ENCODE data around the gene FBXO31. TPM values are rescaled to one million over a fixed set of nuclear protein-coding genes. Genes with fewer than 3 reads are reported as not detected.

Gene FBXO31
- total and polyA plus RNA-seq, 2 of the 13 experiments (the other 11 are each of a cell fraction or from before 2014, with no cell fraction given), result 92.4 to 101 TPM

- TF ChIP-seq, protein P1, sequence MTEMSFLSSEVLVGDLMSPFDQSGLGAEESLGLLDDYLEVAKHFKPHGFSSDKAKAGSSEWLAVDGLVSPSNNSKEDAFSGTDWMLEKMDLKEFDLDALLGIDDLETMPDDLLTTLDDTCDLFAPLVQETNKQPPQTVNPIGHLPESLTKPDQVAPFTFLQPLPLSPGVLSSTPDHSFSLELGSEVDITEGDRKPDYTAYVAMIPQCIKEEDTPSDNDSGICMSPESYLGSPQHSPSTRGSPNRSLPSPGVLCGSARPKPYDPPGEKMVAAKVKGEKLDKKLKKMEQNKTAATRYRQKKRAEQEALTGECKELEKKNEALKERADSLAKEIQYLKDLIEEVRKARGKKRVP (CRISPR knock-in tag; IDR thresholded peaks at IDR 0.05), result peak; percentile 79 to 100
- no peak for TF ChIP-seq ZNF10 (CRISPR knock-in tag; IDR thresholded peaks at IDR 0.05; ENCODE audit: borderline replicate concordance, low read depth)
- TF ChIP-seq, protein P2, sequence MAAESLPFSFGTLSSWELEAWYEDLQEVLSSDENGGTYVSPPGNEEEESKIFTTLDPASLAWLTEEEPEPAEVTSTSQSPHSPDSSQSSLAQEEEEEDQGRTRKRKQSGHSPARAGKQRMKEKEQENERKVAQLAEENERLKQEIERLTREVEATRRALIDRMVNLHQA (CRISPR knock-in tag; IDR thresholded peaks at IDR 0.05), result no peak; the same call in 1 of the 2 replicates
- TF ChIP-seq MTA1 (CRISPR knock-in tag; IDR thresholded peaks at IDR 0.05; ENCODE audit: borderline replicate concordance), result no peak
- 0 out of 2 replicates have a peak, but pooled peaks have one; percentile 14 for TF ChIP-seq JUND (CRISPR knock-in tag; IDR thresholded peaks at IDR 0.05)
- no peak; the same call in 1 of the 2 replicates for TF ChIP-seq XBP1 (CRISPR knock-in tag; IDR thresholded peaks at IDR 0.05)
- TF ChIP-seq, protein P3, sequence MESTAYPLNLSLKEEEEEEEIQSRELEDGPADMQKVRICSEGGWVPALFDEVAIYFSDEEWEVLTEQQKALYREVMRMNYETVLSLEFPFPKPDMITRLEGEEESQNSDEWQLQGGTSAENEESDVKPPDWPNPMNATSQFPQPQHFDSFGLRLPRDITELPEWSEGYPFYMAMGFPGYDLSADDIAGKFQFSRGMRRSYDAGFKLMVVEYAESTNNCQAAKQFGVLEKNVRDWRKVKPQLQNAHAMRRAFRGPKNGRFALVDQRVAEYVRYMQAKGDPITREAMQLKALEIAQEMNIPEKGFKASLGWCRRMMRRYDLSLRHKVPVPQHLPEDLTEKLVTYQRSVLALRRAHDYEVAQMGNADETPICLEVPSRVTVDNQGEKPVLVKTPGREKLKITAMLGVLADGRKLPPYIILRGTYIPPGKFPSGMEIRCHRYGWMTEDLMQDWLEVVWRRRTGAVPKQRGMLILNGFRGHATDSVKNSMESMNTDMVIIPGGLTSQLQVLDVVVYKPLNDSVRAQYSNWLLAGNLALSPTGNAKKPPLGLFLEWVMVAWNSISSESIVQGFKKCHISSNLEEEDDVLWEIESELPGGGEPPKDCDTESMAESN (CRISPR knock-in tag; conservative IDR thresholded peaks at IDR 0.05), result peak; percentile 80
- TF ChIP-seq HOXA5 (CRISPR knock-in tag; IDR thresholded peaks at IDR 0.05), result peak; percentile 100
- peak; percentile 68 for TF ChIP-seq XRCC5 (optimal IDR thresholded peaks at IDR 0.05; ENCODE audit: low read length)
- TF ChIP-seq, protein P4, sequence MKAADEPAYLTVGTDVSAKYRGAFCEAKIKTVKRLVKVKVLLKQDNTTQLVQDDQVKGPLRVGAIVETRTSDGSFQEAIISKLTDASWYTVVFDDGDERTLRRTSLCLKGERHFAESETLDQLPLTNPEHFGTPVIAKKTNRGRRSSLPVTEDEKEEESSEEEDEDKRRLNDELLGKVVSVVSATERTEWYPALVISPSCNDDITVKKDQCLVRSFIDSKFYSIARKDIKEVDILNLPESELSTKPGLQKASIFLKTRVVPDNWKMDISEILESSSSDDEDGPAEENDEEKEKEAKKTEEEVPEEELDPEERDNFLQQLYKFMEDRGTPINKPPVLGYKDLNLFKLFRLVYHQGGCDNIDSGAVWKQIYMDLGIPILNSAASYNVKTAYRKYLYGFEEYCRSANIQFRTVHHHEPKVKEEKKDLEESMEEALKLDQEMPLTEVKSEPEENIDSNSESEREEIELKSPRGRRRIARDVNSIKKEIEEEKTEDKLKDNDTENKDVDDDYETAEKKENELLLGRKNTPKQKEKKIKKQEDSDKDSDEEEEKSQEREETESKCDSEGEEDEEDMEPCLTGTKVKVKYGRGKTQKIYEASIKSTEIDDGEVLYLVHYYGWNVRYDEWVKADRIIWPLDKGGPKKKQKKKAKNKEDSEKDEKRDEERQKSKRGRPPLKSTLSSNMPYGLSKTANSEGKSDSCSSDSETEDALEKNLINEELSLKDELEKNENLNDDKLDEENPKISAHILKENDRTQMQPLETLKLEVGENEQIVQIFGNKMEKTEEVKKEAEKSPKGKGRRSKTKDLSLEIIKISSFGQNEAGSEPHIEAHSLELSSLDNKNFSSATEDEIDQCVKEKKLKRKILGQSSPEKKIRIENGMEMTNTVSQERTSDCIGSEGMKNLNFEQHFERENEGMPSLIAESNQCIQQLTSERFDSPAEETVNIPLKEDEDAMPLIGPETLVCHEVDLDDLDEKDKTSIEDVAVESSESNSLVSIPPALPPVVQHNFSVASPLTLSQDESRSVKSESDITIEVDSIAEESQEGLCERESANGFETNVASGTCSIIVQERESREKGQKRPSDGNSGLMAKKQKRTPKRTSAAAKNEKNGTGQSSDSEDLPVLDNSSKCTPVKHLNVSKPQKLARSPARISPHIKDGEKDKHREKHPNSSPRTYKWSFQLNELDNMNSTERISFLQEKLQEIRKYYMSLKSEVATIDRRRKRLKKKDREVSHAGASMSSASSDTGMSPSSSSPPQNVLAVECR (CRISPR knock-in tag; IDR thresholded peaks at IDR 0.05; ENCODE audit: borderline replicate concordance), result peak; percentile 89
- no peak; the same call in 1 of the 2 replicates for TF ChIP-seq ZSCAN12 (CRISPR knock-in tag; IDR thresholded peaks at IDR 0.05)
- TF ChIP-seq, protein P5, sequence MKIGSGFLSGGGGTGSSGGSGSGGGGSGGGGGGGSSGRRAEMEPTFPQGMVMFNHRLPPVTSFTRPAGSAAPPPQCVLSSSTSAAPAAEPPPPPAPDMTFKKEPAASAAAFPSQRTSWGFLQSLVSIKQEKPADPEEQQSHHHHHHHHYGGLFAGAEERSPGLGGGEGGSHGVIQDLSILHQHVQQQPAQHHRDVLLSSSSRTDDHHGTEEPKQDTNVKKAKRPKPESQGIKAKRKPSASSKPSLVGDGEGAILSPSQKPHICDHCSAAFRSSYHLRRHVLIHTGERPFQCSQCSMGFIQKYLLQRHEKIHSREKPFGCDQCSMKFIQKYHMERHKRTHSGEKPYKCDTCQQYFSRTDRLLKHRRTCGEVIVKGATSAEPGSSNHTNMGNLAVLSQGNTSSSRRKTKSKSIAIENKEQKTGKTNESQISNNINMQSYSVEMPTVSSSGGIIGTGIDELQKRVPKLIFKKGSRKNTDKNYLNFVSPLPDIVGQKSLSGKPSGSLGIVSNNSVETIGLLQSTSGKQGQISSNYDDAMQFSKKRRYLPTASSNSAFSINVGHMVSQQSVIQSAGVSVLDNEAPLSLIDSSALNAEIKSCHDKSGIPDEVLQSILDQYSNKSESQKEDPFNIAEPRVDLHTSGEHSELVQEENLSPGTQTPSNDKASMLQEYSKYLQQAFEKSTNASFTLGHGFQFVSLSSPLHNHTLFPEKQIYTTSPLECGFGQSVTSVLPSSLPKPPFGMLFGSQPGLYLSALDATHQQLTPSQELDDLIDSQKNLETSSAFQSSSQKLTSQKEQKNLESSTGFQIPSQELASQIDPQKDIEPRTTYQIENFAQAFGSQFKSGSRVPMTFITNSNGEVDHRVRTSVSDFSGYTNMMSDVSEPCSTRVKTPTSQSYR (CRISPR knock-in tag; IDR thresholded peaks at IDR 0.05; ENCODE audit: borderline replicate concordance), result peak; percentile 62; the same call in 1 of the 2 replicates
- no peak for TF ChIP-seq ZNF790 (CRISPR knock-in tag; IDR thresholded peaks at IDR 0.05; ENCODE audit: borderline replicate concordance)
- no peak for TF ChIP-seq SNAI1 (CRISPR knock-in tag; IDR thresholded peaks at IDR 0.05; ENCODE audit: borderline replicate concordance)
- peak; percentile 90 for TF ChIP-seq ZGPAT (CRISPR knock-in tag; IDR thresholded peaks at IDR 0.05)
Measured at GRCh38 chr16:87387942-87388817, 4.6 kb upstream of the FBXO31 start (continued).

Measured in HepG2 (cell line).